C1 segment of cervical spinal cord (tissue), 14 donors: ENCODE results near the gene MGST3.
A peak's percentile ranks its signal among the peaks of the same experiment; 100 is the strongest.
"Not testable (repeated sequence)": the region's sequence is repeated elsewhere in the genome, so short reads cannot be mapped to it uniquely, and the experiment has no call there.

ENCODE experiments used
- DNase-seq, 14 donors: peaks; one replicate each; lab custom pipeline; 2025; lab: John Stamatoyannopoulos, UW

The MGST3 gene

DNA sequence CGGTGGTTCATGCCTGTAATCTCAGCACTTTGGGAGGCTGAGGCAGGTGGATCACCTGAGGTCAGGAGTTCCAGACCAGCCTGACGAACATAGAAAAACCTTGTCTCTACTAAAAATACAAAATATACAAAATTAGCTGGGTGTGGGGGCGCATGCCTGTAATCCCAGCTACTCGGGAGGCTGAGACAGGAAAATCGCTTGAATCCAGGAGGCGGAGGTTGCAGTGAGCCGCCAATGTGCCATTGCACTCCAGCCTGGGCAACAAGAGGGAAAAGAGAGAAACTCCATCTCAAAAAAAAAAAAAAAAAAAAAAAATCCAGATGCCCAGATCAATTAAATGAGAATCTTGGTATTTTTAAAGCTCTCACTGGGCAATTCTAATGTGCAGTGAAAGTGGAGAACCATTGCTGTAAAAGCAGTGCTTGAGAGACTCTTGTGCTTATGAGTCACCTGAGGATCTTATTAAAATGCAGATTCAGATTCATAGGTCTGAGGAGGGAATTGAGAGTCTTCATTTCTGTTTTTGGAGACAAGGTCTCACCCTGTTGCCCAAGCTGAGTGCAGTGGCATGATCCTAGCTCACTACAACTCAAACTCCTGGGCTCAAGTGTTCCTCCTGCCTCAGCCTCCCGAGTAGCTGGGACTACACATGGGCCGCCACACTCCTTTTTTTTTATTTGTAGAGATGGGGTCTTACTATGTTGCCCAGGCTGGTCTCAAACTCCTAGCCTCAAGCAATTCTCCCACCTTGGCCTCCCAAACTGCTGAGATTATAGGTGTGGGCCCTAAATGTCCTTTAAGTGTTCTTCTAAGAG, 27.9 kb downstream of the MGST3 start:
- DNase-seq, result not testable (repeated sequence)

DNA sequence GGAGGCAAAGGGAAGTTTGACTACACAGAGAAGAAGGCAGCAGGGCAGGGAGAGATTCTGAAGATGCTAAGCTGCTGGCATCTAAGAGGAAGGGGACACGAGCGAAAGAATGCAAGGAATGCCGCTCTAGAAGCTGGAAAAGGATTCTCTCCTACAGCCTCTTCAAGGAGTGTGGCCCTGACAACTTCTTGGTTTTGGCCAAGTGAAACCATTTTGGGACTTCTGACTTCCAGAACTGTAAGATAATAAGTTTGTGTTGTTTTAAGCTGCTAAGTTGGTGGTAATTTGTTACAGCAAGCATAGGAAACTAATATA, 28.5 kb downstream of the MGST3 start:
- no peak for DNase-seq

DNA sequence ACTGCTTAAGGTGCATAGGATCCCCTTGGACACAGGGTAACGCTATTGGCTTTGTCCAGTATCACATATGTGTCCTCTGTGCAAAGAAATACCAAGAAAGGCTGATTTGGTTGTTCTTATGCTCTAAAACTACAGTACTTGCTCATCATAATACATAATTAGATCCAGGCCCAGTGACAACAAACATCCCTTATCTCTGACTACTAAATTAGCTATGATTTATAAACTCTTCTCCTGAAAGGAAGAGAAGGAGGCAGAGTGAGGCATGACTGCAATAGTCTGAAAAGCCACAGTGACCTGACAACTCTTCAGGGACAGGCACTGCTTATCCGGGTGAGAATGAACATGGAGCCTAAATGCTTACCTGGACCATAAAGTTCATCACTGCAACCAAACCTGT, 30.7 kb downstream of the MGST3 start:
- no peak for DNase-seq

DNA sequence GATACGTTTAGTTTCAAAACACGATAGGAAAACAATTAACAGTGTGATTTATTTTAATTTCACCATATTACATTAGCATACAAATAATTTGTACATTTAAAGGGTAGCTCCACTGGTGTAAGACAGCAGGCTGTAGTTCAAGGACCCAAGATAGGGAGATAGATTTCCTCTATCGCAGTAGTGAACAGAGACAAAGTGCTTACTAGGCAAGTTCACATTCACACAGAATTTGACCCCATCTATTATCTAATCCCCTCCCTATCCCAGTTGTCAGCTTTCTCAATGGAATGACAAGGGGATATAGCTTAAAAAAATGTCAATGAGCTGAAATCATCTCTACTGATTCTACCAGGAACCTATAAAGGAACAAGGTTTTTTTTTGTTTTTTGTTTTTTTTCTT, 31.2 kb downstream of the MGST3 start:
- no peak for DNase-seq

DNA sequence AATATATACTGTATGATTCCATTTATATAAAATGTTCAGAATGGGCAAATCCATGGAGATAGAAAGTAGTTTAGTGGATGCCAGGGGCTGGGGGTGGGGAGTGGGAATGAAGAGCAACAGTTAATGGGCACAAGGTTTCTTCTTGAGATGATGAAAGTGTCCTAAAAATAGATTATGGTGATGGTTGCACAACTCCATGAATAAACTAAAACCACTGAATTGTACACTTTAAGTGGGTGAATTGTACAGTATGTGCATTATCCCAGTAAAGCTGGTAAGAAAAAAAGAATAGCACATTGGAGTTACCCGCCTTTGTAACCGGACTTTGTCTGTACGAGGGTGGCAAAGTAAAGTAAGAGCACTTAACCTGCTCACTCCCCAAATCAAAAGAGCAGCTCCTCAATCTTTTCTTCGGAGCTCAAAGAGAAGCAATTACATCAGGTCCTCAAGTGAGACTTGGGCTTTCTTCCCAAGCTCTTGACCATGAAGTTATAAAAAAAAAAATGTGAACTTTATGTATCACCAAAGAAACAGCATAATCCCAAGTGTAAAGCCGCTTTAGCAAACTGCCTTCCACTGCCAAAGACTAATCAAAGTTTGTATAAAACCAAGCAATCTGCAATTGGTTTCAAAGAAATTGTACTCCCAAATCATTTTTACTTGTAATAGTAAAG, 35.3 kb downstream of the MGST3 start:
- no peak for DNase-seq

DNA sequence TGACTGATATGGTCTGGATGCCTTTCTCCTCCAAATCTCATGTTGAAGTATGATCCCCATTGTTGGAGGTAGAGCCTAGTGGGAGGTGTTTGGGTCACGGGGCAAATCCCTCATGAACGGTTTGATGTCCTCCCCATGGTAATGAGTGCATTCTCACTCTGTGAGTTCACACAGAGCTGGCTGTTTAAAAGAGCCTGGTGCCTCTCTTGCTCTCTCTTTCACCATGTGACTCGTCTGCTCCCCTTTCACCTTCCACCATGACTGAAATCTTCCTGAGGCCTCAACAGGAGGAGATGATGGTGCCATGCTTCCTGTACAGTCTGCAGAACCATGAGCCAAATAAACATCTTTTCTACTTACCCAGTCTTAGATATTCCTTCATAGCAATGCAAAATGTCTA, 37.1 kb downstream of the MGST3 start:
- no peak for DNase-seq

DNA sequence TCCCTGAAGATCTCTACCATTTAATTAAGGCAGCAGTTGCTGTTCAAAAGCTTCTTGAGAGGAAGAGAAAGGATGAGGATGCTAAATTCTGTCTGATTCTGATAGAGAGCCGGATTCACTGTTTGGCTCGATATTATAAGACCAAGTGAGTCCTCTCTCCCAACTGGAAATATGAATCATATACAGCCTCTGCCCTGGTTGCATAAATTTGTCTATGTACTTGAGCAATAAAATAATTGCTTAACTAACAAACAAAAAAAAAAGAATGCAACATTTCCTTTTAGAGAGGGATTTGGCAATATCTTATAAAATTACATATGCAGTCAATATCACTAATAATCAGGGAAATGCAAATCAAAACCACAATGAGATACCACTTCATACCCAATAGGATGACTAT, 40.5 kb downstream of the MGST3 start:
- no peak for DNase-seq

DNA sequence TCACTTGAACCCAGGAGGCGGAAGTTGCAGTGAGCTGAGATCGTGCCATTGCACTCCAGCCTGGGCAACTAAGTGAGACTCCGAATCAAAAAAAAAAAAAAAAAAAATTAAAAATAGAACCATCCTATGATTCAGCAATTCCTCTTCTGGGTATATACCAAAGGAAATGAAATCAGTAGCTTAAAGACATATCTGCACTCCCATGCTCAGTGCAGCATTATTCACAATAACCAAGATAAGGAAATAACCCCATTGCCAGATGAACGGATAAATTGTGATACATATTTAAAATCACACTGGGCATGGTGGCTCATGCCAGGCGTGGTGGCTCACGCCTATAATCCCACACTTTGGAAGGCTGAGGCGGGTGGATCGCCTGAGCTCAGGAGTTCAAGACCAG, 43.6 kb downstream of the MGST3 start:
- no peak for DNase-seq

DNA sequence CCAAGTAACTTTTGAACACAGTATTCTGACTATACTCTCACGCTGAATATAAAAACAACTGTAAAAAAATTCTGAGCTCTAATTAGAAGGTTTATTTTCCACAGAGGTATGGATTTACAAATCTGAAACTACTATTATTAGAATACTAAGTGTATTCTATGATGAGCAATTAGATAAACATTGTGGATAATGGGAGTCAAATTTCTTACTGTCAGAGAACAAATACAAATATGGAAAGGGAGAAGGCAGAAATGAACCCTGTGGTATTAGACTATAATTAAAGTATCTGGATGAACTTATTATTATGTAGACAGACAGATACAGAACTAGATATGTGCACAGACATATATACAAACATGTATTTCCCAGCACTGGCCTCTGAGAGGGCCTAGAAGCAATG, 44.8 kb downstream of the MGST3 start:
- DNase-seq, result no peak

DNA sequence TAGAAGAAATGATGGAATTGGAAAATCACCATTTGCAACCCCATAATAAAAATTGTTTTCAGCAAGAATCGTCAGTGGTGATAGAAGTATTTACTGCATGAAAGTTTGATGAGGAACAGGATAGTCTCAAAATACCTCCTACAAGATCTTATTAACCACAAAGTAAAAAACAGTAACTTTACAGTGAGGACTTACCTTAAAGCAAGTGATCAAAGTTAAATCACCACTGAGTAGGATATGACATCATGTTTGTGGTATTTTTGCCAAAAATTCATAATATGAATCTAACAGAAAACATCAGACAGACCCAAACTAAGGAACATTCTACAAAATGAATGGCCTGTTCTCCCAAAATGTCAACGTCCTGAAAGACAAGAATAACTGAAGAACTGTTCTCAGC, 47.5 kb downstream of the MGST3 start:
- DNase-seq, result no peak

DNA sequence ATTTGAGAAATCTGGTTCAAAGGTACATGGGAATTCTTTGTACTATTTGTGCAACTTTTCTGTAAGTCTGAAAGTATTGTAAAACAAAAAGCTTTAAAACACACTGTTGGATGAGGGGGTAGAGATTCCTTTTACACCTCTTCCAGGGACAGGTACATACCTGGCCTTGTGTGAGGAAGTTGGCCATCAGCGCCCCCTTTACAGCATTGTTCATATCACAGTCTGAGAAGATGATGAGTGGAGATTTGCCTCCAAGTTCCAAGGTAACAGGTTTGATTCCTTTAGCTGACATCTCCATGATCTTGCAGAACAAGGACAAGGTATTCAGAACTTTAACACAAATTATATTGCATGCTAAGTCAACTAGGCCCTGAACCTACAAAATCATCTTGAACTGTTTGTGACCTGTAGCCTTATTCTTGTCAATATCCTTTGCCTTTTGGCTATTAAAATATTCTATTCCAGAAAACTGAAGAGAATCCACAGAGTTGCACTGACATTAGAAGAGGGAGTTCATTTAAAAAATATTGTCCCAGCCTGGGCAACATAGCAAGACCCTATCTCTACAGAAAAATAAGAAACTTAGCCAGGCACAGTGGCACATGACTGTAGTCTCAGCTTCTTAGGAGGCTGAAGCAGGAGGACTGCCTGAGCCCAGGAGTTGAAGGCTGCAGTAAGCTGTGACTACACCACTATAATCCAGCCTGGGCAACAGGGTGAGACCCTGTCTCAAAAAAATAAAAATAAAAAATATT, 48.4 kb downstream of the MGST3 start:
- no peak for DNase-seq

DNA sequence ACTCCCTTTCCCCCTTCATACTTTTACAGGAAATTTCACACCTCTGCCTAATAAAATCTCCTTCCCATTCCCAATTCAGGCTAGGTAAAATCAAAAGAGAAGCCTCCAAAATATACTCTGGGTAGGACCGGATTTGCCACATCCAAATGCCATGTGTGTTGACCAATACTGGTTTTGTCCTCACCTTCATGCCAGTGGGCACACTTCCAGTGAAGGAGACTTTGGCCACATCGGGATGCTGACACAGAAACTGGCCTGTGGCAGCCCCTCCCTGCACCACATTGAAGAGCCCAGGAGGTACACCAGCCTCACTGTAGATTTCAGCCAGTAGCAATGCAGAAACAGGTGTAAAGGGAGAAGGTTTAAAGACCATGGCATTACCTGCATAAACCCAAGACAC, 49.3 kb downstream of the MGST3 start:
- DNase-seq, result no peak

DNA sequence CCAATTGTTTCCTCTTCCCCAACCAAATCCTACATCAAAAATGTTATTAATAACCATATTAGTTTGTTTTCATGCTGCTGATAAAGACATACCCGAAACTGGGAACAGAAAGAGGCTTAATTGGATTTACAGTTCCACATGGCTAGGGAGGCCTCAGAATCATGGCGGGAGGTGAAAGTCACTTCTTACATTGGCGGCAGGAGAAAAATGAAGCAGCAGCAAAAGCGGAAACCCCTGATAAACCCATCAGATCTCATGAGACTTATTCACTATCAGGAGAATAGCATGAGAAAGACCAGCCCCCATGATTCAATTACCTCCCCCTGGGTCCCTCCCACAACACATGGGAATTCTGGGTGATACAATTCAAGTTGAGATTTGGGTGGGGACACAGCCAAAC, 49.7 kb downstream of the MGST3 start:
- not testable (repeated sequence) for DNase-seq

DNA sequence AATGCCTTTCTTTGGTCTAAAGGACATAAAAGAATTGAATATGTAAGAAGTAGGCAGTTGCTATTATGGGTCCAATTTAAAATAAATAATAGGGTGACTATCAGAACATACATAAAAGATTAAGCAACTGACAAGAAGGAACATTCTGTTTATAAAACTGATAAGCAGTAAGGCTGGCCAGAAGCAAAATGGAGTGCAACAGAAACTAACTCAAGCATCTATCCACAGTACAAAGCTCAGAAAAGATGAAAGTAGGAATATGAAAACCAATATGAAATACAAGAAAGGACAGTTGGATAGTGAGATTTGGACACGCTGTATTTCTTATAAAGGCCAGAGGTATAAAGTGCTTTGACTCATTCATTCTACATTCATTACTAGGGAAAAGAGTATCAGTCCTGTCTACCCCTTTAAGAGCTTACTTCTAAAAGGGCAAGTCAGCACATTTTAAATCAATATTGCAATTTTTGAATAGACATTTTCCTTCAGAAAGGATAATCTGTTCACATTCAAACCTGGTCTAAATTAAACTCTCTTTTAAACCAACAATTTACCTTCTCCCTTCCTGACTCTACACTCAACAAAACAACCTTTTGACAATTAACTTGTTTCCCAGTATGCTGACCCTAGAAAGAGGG, 52.9 kb downstream of the MGST3 start:
- no peak for DNase-seq

DNA sequence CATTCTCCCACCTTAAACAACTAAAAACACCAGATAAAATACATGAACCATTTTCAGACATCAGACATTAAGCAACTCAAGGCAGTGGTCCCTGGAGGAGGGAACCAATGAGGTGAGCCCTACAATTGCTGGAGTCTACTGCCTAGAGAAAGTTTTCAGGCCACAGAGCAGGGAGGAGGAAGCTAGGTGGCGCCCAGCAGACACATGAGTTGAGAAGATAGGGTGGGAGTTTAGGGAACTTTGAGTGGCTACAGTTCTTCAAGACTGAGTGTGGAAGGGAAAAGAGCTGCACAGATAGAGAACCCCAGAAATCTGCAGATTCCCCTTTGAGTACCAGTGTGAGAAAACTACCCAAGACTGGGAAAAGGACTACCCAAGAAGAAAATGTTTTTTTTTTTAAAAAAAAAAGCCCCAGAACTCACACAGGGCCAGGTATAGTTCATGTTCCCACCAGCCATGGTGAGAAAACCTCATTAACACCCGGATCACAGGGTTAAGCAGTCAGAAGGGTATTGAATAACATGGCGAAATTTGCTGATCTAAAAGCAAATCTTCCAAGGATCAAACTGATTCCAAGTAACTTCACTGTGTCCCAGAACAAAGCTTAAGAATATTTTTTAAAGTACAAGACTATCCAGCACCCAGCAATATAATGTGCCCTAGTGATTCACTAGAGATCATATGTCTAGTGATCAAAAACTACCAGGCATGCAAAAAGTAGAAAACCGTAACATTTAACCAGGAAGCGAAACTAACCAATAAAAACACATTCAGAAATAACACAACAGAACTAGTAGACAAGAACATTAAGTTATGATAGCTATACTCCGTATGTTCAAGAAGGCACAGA, 55.3 kb downstream of the MGST3 start:
- no peak for DNase-seq

DNA sequence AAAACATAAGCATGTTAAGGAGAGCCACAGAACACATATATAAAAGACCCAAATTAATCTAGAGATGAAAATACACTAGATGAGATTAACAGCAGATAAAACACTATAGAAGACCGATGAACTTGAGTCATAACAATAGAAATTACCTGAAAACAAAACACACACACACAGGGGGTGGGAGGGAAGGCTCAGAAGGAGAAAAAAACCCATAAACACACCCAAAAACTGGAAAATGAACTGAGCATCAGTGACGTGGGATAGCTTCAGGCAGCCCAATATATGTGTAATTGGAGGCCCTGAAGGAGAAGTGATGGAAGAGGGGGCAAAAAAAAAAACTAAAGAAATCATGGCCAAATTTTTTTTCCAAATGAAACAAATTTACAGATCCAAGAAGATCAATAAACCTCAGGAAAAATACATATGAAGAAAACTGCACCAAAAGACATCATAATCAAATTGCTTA, 56.0 kb downstream of the MGST3 start:
- DNase-seq, result no peak

DNA sequence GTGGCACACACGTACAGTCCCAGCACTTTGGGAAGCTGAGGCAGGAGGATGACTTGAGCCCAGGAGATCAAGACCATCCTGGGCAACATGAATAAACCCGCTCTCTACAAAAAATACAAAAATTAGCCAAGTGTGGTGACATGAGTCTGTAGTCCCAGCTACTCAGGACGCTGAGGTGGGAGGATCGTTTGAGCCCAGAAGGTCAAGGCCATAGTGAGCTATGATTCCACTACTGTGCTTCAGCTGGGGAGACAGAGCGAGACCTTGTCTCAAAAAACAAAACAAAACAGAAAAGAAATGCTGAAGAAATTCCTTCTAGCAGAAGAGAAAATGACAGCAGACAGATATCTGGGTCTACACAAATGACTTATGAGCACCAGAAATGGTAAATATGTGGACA, 57.0 kb downstream of the MGST3 start:
- DNase-seq, result no peak

DNA sequence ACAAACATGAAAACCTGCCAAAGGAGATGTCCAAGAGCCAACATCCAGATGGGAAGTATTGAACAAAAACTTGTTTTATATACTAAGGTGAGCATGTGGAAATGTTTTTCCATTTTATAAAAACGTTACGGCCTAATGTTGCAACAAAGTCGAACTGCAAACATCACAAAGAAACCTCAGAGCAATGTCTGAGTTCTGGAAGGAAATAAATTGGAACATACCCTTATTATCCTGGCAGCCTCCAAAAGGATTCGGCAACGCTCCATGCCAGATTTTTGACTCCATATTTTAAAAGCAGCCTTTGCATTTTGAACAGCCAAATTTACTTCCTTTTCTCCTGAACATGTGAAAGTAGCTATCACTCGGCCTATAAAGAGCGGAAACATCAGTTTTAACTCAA, 64.0 kb downstream of the MGST3 start:
- DNase-seq, result no peak

DNA sequence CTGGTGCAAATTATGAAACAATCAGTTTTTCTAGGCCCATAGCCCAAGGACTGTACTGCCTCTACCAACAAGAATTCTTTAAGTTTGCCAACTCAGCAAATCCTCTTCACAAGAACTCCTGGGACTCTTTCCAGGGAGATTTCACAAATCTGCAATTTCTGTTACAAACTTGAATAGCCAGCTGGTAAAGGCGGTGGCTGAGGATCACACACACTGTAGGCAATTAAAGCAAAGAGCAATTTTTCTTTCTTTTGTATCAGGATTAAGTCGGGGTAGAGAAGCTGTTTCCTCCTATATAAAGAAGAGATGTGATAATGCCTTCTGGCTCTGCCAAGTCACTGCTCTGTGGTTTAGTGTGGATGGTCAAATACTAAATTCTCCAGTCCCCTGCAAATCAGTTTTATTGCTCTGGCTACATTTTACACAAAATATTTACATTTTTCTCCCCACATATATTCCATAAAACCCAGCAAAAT, 65.6 kb downstream of the MGST3 start:
- peak in 3 of 14 donors; percentile 1 to 21 (median 5) for DNase-seq

DNA sequence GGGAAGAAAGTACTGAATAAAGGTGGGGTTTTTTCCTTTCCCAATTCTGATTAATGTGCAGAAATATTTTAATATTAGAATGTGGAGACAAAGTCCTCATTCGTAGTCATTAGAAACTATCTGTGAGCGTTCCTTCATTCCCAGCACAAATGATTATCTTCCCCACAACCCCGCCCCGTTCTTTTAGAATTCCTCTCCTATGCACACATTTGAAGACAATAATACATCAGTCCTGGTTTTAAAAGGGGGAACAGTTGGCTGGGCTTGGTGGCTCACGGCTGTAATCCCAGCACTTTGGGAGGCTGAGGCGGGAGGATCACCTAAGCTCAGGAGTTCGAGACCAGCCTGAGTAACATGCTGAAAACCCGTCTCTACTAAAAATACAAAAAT, 66.5 kb downstream of the MGST3 start:
- DNase-seq, result peak in 2 of 14 donors; percentile 20 to 30
